Muscle layer of duodenum (tissue), 2 donors: Measurements from ENCODE around the gene LRRC4C.

Source experiments
- H3K27ac ChIP-seq: one replicate; pipeline ENCODE4 v1.7.0; 2013; ENCODE audit warnings: mild to moderate bottlenecking, low read length
- H3K27me3 ChIP-seq: one replicate; pipeline ENCODE4 v1.7.0; 2013; ENCODE audit warnings: low read depth, mild to moderate bottlenecking, control low read depth, low read length
- H3K36me3 ChIP-seq, 2 donors: one replicate each; pipeline ENCODE4 v1.7.0; 2013; ENCODE audit warnings: low read length in 2 of 2, control low read depth in 1 of 2, mild to moderate bottlenecking in 1 of 2; ENCODE audit not compliant: insufficient read depth in 2 of 2, control insufficient read depth in 1 of 2
- H3K4me1 ChIP-seq, 2 donors: one replicate each; pipeline ENCODE4 v1.7.0; 2013; ENCODE audit warnings: low read length in 2 of 2, mild to moderate bottlenecking in 2 of 2, control low read depth in 1 of 2, moderate library complexity in 1 of 2; ENCODE audit not compliant: insufficient read depth in 2 of 2, control insufficient read depth in 1 of 2
- H3K4me3 ChIP-seq, 2 donors: one replicate each; pipeline ENCODE4 v1.7.0; 2013; ENCODE audit warnings: low read length in 2 of 2, low read depth in 1 of 2, mild to moderate bottlenecking in 1 of 2
- H3K9me3 ChIP-seq, 2 donors: one replicate each; pipeline ENCODE4 v1.7.0; 2013; ENCODE audit warnings: low read length in 2 of 2, control low read depth in 1 of 2, mild to moderate bottlenecking in 1 of 2; ENCODE audit not compliant: control insufficient read depth in 1 of 2
- donor health status: healthy.

The LRRC4C gene

GRCh38 chr11:40393511-40393910 lies 1065.9 kb downstream of the LRRC4C start:
- Histone ChIP-seq H3K27me3 (no peaks in the 10 kb centered on the region), H3K27ac (no peak overlapping the region), H3K36me3 (no peaks in the 10 kb centered on the region), H3K4me1 (no peaks in the 10 kb centered on the region), H3K9me3 (no peaks in the 10 kb centered on the region), H3K4me3 (no peak overlapping the region)

- Histone ChIP-seq H3K4me3 (no peak overlapping the region), H3K36me3 (no peaks in the 10 kb centered on the region), H3K27ac (no peak overlapping the region), H3K9me3 (no peaks in the 10 kb centered on the region), H3K4me1 (no peaks in the 10 kb centered on the region), H3K27me3 (no peaks in the 10 kb centered on the region)
Measured at GRCh38 chr11:40391679-40392078, 1067.8 kb downstream of the LRRC4C start.

DNA sequence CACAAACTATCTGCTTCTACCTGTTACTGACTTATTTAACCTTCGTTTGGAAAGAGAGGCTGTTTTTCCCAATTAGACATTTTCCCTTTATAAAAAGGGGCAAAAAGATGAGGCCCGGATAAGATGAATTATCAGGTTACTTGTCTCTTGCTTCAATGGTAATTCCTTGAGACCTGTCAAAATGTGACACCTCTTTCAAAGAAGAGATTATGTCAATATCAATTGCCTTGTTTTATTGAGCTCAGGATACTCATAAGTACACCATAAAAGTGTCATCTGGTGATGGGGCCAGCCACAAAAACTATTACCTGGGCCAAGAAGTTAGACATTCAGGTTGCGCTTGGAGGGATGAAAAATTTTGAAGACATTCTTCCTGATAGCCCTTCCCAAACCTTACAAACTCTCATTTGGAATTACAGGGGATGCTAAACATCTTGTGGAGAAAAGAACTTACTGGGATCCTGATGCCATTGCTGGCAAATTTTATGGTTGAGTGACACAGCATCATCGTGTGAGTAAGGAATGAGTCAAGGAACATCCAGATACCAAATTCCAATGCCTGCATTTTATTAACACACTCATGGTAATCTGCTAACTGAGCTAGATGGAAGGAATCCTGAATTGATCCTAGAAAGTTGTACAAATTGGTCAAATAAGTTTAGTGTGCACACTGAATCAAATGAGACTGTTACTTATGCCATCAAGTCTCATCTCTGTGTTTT lies 1071.2 kb downstream of the LRRC4C start:
- Histone ChIP-seq H3K9me3 (no peaks in the 10 kb centered on the region), H3K27ac (no peak overlapping the region), H3K36me3 (no peaks in the 10 kb centered on the region), H3K4me3 (no peak overlapping the region), H3K27me3 (no peaks in the 10 kb centered on the region), H3K4me1 (no peaks in the 10 kb centered on the region)

DNA sequence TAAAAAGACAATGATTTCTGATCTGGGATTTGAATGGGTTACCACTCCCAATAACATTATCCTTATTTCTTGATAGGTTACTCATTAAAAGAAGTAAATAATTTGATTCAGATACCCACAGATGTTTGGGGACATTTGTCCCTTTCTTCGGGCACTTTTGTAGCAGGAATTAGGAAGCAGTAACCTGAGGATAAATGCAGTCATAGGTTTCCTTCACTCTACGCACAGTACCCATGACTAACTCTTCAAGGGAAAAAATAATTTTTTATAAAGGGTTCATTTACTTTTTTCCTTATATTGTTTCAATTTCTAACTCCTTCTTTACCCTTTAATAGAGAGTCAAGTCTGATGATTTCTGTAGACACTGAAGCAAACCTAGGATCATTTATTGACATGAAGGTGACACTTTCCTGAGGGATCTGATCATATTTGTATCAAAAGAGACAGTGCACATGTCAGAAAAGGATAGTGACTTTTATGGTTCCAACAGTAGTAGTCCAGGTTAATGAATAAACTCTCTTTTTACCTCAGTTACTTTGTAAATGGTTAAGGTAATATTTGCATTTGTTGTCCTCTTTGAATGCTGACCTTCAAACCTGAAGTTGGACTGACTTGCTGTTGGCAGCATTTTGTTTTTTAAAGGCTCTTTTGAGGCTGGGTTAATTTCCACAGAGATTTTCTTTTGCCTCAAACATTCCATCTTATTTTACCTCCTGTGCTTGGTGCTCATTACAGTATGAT lies 1072.0 kb downstream of the LRRC4C start:
- H3K27me3 ChIP-seq, result no peaks in the 10 kb centered on the region
- H3K9me3 ChIP-seq, result no peaks in the 10 kb centered on the region
- H3K4me1 ChIP-seq, result no peaks in the 10 kb centered on the region
- H3K27ac ChIP-seq, result no peak overlapping the region
- H3K36me3 ChIP-seq, result no peaks in the 10 kb centered on the region
- no peak overlapping the region for H3K4me3 ChIP-seq

- H3K27ac ChIP-seq, result no peak overlapping the region
- no peaks in the 10 kb centered on the region for H3K27me3 ChIP-seq
- no peaks in the 10 kb centered on the region for H3K9me3 ChIP-seq
- no peaks in the 10 kb centered on the region for H3K4me1 ChIP-seq
- H3K36me3 ChIP-seq, result no peaks in the 10 kb centered on the region
- no peak overlapping the region for H3K4me3 ChIP-seq
Measured at GRCh38 chr11:40384991-40385390, 1074.5 kb downstream of the LRRC4C start.

DNA sequence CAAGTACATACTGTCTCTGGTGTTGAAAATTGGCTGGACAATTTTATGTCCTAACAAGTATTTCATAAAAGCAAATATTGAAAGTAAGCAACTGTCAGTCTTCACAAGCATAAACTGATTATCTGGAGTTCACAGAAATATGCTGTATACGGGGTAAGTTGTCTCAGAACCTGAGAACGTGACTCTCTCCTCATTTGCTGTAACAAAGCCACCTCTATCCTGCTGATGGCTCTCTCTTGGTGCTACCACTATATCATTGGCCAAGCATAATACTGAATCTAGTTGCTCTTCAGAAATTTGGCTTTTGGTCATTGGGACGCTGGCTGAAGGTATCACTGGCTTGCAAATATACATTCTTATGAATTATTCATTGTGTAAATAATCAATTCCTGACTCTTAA lies 1078.0 kb downstream of the LRRC4C start:
- Histone ChIP-seq H3K27me3 (no peaks in the 10 kb centered on the region), H3K36me3 (no peaks in the 10 kb centered on the region), H3K27ac (no peak overlapping the region), H3K4me3 (no peak overlapping the region), H3K4me1 (no peaks in the 10 kb centered on the region), H3K9me3 (no peaks in the 10 kb centered on the region)

GRCh38 chr11:40380835-40381234 lies 1078.6 kb downstream of the LRRC4C start:
- no peak overlapping the region for H3K4me3 ChIP-seq
- H3K4me1 ChIP-seq, result no peaks in the 10 kb centered on the region
- no peaks in the 10 kb centered on the region for H3K36me3 ChIP-seq
- no peaks in the 10 kb centered on the region for H3K27me3 ChIP-seq
- H3K27ac ChIP-seq, result no peak overlapping the region
- H3K9me3 ChIP-seq, result no peaks in the 10 kb centered on the region

GRCh38 chr11:40376331-40376730 lies 1083.1 kb downstream of the LRRC4C start:
- Histone ChIP-seq H3K27me3 (no peaks in the 10 kb centered on the region), H3K36me3 (no peaks in the 10 kb centered on the region), H3K4me1 (no peaks in the 10 kb centered on the region), H3K4me3 (no peak overlapping the region), H3K9me3 (no peaks in the 10 kb centered on the region), H3K27ac (no peak overlapping the region)

- Histone ChIP-seq H3K4me1 (no peaks in the 10 kb centered on the region), H3K36me3 (no peaks in the 10 kb centered on the region)
Measured at GRCh38 chr11:40370821-40371616, 1088.4 kb downstream of the LRRC4C start.

GRCh38 chr11:40360206-40360798 lies 1099.2 kb downstream of the LRRC4C start:
- Histone ChIP-seq H3K27me3 (no peaks in the 10 kb centered on the region), H3K9me3 (no peaks in the 10 kb centered on the region), H3K4me1 (no peaks in the 10 kb centered on the region), H3K36me3 (no peaks in the 10 kb centered on the region), H3K4me3 (no peak overlapping the region), H3K27ac (no peak overlapping the region)

More at GRCh38 chr11:40370821-40371616, 1088.4 kb downstream of the LRRC4C start:
- H3K27me3 ChIP-seq, result no peaks in the 10 kb centered on the region
- no peaks in the 10 kb centered on the region for H3K9me3 ChIP-seq
- H3K27ac ChIP-seq, result no peak overlapping the region
- H3K4me3 ChIP-seq, result no peak overlapping the region

DNA sequence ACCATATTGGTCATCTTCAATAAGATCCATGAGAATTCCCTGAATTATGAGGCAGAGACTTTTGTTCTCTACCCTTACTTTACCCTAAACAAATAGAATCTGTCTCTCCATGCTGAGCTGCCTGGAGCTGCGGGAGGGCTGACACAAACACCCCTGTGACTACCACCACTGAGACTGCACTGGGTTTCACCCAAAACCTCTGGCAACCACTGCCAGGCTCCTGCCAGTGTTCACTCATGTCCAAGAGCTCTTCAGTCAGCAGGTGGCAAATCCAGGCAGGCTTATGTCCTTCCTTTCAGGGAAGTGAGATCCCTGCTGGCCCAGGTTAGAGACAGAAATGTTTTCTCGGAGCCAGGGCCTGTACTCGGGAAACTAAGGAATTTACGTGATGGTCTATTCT lies 1105.3 kb downstream of the LRRC4C start:
- Histone ChIP-seq H3K4me1 (no peaks in the 10 kb centered on the region), H3K27ac (no peak overlapping the region), H3K9me3 (no peaks in the 10 kb centered on the region), H3K36me3 (no peaks in the 10 kb centered on the region), H3K27me3 (no peaks in the 10 kb centered on the region), H3K4me3 (no peak overlapping the region)
